Pancreas (tissue), 10 donors: ENCODE data around the gene PCBP4. TPM values are rescaled to one million over a fixed set of nuclear protein-coding genes. Genes with fewer than 3 reads are reported as not detected.

Experiments used
- ATAC-seq, 4 donors: fragments of 200-7000 bp; cut with Tn5 transposase; one replicate each; pipeline versions ENCODE4 v1.8.0 to v1.9.1; 2020; ENCODE audit warnings: mild to moderate bottlenecking in 4 of 4, moderate library complexity in 4 of 4
- DNase-seq, 6 donors: peaks; one replicate each; pipeline ENCODE4 v3.0.0-alpha.2; 2020
- FAIRE-seq: peaks from 2 replicates; lab custom pipeline; 2012; peaks lifted over from hg19 to GRCh38; lab: Jason Lieb, UNC
- H3K27ac ChIP-seq, 4 donors: fragments of 200-600 bp; sonication (generic); 1 replicate in 3 of 4; 2 replicates in 1 of 4; pipeline versions ENCODE4 v1.5.0 to v1.8.0; 2020
- H3K27me3 ChIP-seq, 4 donors: fragments of 200-600 bp; one replicate each; pipeline ENCODE4 v1.8.0; 2021
- H3K36me3 ChIP-seq, 3 donors: fragments of 200-600 bp; sonication (generic) in 1 of 3; one replicate each; pipeline versions ENCODE4 v1.5.0 to v1.8.0; 2020 to 2021
- H3K4me1 ChIP-seq, 3 donors: fragments of 200-600 bp; one replicate each; pipeline ENCODE4 v1.8.0; 2021
- H3K4me3 ChIP-seq, 4 donors: fragments of 200-600 bp; sonication (generic) in 2 of 4; one replicate each; pipeline versions ENCODE4 v1.5.0 to v1.8.0; 2020 to 2021
- H3K9me3 ChIP-seq, 4 donors: fragments of 200-600 bp; one replicate each; pipeline ENCODE4 v1.8.0; 2021
- CTCF ChIP-seq, 4 donors: fragments of 200-600 bp; sonication (generic) in 3 of 4; IDR thresholded peaks; one replicate each; pipeline versions ENCODE4 v1.5.0 to v1.8.0; 2021; ENCODE audit warnings: antibody characterized with exemption in 4 of 4
- WGBS, 2 donors: extraction: QIAGEN DNeasy Blood & Tissue Kit; methylation state at CpG; one replicate each; pipeline ENCODE4 v1.1.7; 2013; 5-methylcytosine and 5-hydroxymethylcytosine counted together
- intact Hi-C, 3 donors: fragments of 100-400 bp; cut with DNase I; formaldehyde crosslinking; loops; one replicate each; pipeline versions ENCODE4 v1.11.1 to v1.14.2; 2022
- polyA plus RNA-seq, 2 donors: library from polyadenylated mRNA; stranded (reverse); fragments of 200-250 nt; gene quantifications; one replicate each; pipeline ENCODE4 v1.2.3, GENCODE V29; 2013
- total RNA-seq, 6 donors: library from RNA; stranded (reverse); fragmentation: NEBNext Ultra II Directional in 4 of 6; extraction: Animal tissue kit (Norgen Biotek cat#: 25700) in 4 of 6; gene quantifications; one replicate each; pipeline versions ENCODE4 v1.2.1 to v1.2.4, GENCODE V29; 2021 to 2023
- donor health status: healthy with polysubstance abuse.
- donor health status: DM: no; HTN: no; CAD: no; lungs with moderate emphysema.
- donor health status: DM: no; HTN: no; CAD: no.
- donor health status: control.
- donor health status: control.
- donor health status: Bipolar disorder and iron deficiency.
- donor health status: DM: yes; HTN: yes; CAD: no.
- donor health status: DM: no; HTN: no; CAD: no.
- donor health status: DM: no; HTN: no; CAD: no.
- donor health status: DM: yes; HTN: yes; CAD: no.

PCBP4 gene
- total and polyA plus RNA-seq, 8 donors, result 10.7 to 55.2 (median 17.4) TPM

DNA sequence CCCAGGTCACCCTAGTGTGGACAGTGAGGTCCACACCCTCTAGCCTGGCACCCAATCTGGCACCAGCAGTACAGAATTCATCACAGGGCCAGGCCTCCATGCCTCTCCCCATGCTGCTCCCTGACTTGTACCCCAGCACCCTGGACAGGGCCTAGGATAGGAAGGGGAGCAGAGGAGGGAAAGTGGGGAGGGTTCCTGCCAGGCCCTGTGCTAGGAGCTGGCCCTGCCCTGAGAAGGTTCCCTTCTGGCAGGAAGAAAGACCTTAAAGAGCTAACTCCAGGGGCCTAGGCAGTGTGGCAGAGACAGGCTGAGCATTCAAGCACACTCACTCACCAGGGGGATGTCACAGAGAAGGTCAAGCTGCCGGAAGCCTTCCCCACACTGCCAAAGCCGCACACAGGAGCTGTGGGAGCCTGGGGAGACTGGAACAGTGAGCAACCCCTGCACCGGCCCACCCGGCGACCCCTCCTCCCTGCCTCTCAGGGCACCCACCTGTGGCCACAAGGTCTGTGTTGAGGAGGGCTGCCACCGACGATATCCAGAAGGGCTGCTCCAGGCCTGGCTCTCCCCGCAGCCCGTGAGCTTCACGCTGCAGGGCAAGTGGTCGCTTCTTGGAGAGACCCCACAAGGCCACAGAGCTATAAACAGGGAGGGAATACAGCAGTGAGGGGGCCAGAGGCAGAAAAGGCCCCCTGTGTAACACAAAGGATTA lies 33.0 kb downstream of the PCBP4 start:
- peaks cover 0 to 45% (median 11%) of the 10 kb centered on the region in 3 donors for H3K36me3 ChIP-seq
- DNase-seq, result no peak

GRCh38 chr3:51933471-51934138 lies 33.6 kb downstream of the PCBP4 start:
- no peak for FAIRE-seq
- no peak for TF ChIP-seq CTCF (IDR thresholded peaks at IDR 0.05)
- Histone ChIP-seq H3K4me1 (no peaks in the 10 kb centered on the region), H3K4me3 (no peak overlapping the region), H3K27me3 (no peaks in the 10 kb centered on the region), H3K36me3 (peaks cover 0 to 45% (median 11%) of the 10 kb centered on the region in 3 donors), H3K27ac (no peak overlapping the region), H3K9me3 (no peaks in the 10 kb centered on the region)
- intact Hi-C loops, result no loop called here
- DNase-seq, result no peak
- ATAC-seq, result no peak
- 93% methylated on average over 13 of the region's 13 CpGs for WGBS, 2 donors

More for the DNA sequence above, 33.0 kb downstream of the PCBP4 start:
- no peaks in the 10 kb centered on the region for H3K27me3 ChIP-seq
- no peak overlapping the region for H3K4me3 ChIP-seq
- 89 to 94% methylated on average over 11 of the region's 11 CpGs for WGBS, 2 donors
- intact Hi-C loops, result no loop called here
- no peak overlapping the region for H3K27ac ChIP-seq
- FAIRE-seq (no peak), ATAC-seq (no peak)
- no peak for TF ChIP-seq CTCF (IDR thresholded peaks at IDR 0.05)
- H3K9me3 ChIP-seq, result no peaks in the 10 kb centered on the region
- H3K4me1 ChIP-seq, result no peaks in the 10 kb centered on the region

DNA sequence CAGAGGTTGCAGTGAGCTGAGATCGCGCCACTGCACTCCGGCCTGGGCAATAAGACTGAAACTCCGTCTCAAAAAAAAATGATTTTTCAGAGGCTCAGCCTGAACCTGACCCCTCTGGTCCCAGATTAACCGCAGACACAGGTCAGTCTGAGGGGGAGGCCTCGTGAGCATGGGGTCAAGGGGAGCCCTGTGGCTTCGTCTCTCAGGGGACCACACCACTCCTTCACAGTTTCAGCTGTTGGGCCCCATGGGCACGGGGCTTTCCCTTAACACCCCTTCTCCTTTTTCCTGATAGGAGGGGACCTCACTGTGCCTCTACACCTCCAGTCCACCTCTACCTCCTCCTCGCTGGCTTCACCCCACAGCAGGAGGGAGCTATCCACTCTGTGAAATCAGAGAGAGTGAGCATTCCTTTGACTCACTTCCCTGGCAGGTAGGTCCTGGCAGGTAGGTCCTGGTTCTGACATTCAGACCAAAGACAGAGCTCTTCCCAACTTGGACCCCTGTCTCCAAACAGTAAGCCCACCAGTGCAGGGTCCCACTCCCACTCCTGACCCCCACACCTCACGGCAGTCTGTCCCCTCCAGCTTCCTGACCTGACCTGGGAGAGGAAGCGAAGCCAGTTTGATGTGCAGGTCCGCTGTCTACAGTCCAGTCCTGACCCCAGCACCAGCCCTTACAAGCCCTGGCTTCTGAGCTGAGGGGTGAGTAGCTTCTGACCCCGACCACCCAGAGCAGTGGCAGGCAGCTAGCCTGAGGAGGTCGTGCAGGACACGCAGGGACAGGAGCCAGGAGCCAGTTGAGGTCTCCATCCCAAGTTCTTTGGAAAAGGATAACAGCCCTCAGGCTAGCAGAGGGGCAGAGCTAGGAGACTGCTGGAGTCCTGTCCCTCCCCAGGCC lies 34.5 kb downstream of the PCBP4 start:
- FAIRE-seq, result no peak

GRCh38 chr3:51931756-51932155 lies 35.5 kb downstream of the PCBP4 start:
- intact Hi-C loops, result no loop called here

More for the DNA sequence above, 34.5 kb downstream of the PCBP4 start:
- intact Hi-C loops, result no loop called here
- Histone ChIP-seq H3K4me3 (no peak overlapping the region), H3K27me3 (no peaks in the 10 kb centered on the region), H3K4me1 (no peaks in the 10 kb centered on the region), H3K36me3 (peaks cover 0 to 45% (median 11%) of the 10 kb centered on the region in 3 donors), H3K27ac (no peak overlapping the region), H3K9me3 (no peaks in the 10 kb centered on the region)
- DNase-seq, result no peak
- 95% methylated on average over 15 of the region's 15 CpGs for whole genome bisulfite sequencing, 2 donors
- ATAC-seq, result no peak
- no peak for TF ChIP-seq CTCF (IDR thresholded peaks at IDR 0.05)

More at GRCh38 chr3:51931756-51932155, 35.5 kb downstream of the PCBP4 start:
- Histone ChIP-seq H3K27ac (no peak overlapping the region), H3K27me3 (no peaks in the 10 kb centered on the region), H3K9me3 (no peaks in the 10 kb centered on the region), H3K36me3 (peaks cover 0 to 38% (median 6%) of the 10 kb centered on the region in 3 donors), H3K4me1 (no peaks in the 10 kb centered on the region), H3K4me3 (no peak overlapping the region)
- 93 to 95% methylated on average over 6 of the region's 6 CpGs for WGBS, 2 donors
- TF ChIP-seq CTCF (IDR thresholded peaks at IDR 0.05), result no peak
- no peak for ATAC-seq
- no peak for FAIRE-seq
- DNase-seq, result no peak
